Measurements from ENCODE around the gene NCKIPSD.

- TF ChIP-seq CTCF (IDR thresholded peaks at IDR 0.05; ENCODE audit: borderline replicate concordance, extremely low read depth, low read length, poor library complexity, severe bottlenecking), result no peak
- no peak for TF ChIP-seq EZH2 (IDR thresholded peaks at IDR 0.05; ENCODE audit: borderline replicate concordance, low read depth, low read length, severe bottlenecking)
Measured at GRCh38 chr3:48647714-48648113, 38.0 kb downstream of the NCKIPSD start.
